ENCODE measurements around the gene SLC26A11.
"Not testable (repeated sequence)": the region's sequence is repeated elsewhere in the genome, so short reads cannot be mapped to it uniquely, and the experiment has no call there.

SLC26A11 gene

DNA sequence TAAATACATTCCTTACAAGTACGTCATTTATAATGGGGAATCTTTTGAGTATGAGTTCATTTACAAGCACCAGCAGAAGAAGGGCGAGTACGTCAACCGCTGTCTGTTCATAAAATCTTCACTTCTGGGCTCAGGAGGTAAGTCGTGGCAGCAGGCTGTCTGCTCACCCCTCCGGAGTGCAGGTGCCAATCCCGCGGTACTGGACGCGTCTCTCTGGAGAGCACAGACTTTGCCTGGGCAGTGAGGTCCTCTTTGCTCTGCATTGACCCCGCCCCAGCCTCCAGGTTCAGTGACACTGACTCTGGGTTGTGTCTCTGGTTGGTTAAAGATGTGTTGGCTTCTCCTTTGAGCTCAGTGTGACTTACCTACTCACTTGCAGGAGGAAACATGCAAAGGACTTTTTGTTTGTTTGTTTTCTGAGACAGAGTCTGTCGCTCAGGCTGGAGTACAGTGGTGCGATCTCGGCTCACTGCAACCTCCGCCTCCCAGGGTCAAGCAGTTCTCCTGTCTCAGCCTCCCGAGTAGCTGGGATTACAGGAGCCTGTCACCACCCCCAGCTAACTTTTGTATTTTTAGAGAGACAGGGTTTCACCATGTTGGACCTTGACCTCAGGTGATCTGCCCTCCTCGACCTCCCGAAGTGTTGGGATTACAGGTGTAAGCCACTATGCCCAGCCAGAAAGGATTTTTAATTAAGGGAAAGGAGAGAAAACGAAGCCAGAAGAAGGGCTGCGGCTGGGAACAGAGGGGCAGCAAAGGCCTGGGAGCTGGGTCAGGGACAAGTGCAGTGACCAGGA, 71.7 kb downstream of the SLC26A11 start:
- H3K36me3 Mint-ChIP-seq = peaks cover 51 to 52% of the 10 kb centered on the region in 2 donors
- no peak for ATAC-seq (replicated peaks)
- H3K27ac Mint-ChIP-seq = peak overlapping the region; percentile 71
- no peak overlapping the region for H3K4me3 Mint-ChIP-seq
- H3K4me1 Mint-ChIP-seq = peaks cover 3 to 12% of the 10 kb centered on the region in 2 donors
- H3K27me3 Mint-ChIP-seq = no peaks in the 10 kb centered on the region
- no peak for DNase-seq
- H3K9me3 Mint-ChIP-seq = no peaks in the 10 kb centered on the region

DNA sequence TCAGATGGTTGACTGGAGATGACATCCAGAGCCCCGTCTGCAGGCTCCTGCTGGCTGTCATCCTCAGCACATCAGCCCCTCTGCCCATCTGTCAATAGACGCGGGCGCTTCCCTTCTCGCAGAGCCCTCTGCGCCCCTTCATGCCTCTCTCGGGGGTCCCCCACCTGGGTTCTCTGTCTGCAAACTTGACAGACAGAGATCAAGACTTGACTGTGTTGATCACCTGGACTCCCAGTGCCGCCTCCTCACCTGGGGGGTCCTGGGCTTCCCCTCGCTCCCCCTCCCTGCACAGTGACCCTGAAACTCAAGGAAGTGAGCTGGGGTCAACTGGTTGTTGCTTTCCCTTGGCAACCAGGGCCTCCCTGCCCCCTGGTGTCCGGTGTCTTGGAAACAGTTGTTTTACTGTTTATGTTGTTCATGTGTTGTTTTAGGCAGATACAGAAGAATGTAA, 72.3 kb downstream of the SLC26A11 start:
- Mint-ChIP-seq H3K9me3 (no peaks in the 10 kb centered on the region), H3K27ac (peak overlapping the region; percentile 71), H3K36me3 (peaks cover 48 to 51% of the 10 kb centered on the region in 2 donors), H3K27me3 (no peaks in the 10 kb centered on the region), H3K4me1 (peaks cover 3 to 12% of the 10 kb centered on the region in 2 donors), H3K4me3 (no peak overlapping the region)
- DNase-seq = no peak
- no peak for ATAC-seq (replicated peaks)

DNA sequence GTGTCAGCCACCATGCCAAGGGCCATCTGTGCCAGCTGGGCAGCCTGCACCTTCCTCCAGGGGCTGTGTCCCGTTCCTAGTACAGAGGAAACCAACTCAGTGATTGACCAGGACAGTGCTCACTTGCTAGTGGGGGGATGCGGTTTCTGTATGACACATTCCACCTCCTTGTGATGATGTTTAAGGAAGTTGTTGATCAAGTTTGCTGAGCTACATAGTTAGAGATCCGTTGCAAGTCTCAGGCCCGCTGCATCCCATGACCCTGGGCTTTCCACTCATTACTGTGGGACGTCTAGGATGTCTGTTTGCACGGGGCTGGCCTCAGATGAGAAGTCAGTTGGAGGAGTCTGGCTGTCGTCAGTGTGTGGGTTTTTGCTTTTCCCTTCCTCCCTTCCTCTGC, 74.0 kb downstream of the SLC26A11 start:
- H3K9me3 Mint-ChIP-seq = no peaks in the 10 kb centered on the region
- H3K36me3 Mint-ChIP-seq = peaks cover 47 to 53% of the 10 kb centered on the region in 2 donors
- H3K4me1 Mint-ChIP-seq = peaks cover 3 to 6% of the 10 kb centered on the region in 2 donors
- ATAC-seq (replicated peaks) = no peak
- H3K27ac Mint-ChIP-seq = no peak overlapping the region
- no peak for DNase-seq
- H3K4me3 Mint-ChIP-seq = no peak overlapping the region
- no peaks in the 10 kb centered on the region for H3K27me3 Mint-ChIP-seq

DNA sequence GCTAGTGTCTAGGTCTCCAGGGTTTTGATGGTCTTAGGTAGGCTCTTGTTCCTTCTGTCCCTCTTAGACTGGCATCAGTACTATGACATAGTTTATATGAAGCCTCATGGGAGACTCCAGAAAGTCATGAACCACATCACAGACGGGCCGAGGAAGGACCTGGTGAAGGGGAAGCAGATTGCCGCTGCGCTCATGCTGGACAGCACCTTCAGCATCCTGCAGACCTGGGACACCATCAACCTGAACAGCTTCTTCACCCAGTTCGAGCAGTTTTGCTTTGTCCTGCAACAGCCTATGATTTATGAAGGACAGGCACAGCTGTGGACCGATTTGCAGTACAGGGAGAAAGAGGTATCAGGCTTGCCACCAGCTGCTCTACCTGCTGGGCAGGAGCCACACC, 74.4 kb downstream of the SLC26A11 start:
- no peak for ATAC-seq (replicated peaks)
- Mint-ChIP-seq H3K9me3 (peaks cover 0 to 2% of the 10 kb centered on the region in 2 donors), H3K4me1 (peaks cover under 1 to 1% of the 10 kb centered on the region in 2 donors), H3K27ac (no peak overlapping the region), H3K27me3 (no peaks in the 10 kb centered on the region), H3K36me3 (peaks cover 48 to 52% of the 10 kb centered on the region in 2 donors), H3K4me3 (no peak overlapping the region)
- no peak for DNase-seq

DNA sequence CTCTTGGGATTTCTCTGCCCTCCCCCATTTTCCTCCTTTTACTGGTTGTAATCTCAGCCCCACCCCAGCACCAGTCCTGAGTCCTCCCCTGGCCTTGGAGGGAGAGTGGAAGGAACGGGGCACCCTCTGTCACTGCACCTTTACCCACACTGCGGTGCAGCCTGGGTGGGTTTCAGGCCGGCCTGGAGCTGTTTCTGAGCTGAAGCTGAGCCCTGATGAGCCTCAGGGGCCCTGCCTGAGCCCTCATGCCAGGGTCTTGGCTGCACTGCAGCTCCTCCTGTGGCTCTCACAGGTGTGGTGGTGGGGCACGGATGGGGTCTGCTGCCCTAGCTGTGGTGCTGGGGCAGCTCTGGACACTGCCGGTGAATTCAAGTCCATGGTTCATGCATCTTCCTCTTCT, 74.9 kb downstream of the SLC26A11 start:
- no peaks in the 10 kb centered on the region for H3K4me1 Mint-ChIP-seq
- no peak overlapping the region for H3K27ac Mint-ChIP-seq
- peaks cover 49 to 52% of the 10 kb centered on the region in 2 donors for H3K36me3 Mint-ChIP-seq
- DNase-seq = no peak
- no peaks in the 10 kb centered on the region for H3K27me3 Mint-ChIP-seq
- H3K9me3 Mint-ChIP-seq = peaks cover 0 to 3% of the 10 kb centered on the region in 2 donors
- no peak overlapping the region for H3K4me3 Mint-ChIP-seq
- ATAC-seq (replicated peaks) = no peak

DNA sequence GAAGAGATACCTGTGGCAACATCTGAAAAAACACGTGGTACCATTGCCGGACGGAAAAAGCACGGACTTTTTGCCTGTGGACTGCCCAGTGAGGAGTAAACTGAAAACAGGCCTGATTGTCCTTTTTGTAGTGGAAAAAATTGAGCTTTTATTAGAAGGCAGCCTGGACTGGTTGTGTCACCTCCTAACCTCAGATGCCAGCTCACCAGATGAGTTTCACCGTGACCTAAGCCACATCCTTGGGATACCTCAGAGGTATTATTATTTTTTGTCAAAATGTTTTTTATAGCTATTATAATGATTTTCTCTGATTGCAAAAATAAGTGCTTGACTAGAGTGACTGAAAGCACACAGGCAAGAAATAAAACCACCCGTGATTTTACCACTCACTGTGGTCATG, 75.3 kb downstream of the SLC26A11 start:
- ATAC-seq (replicated peaks) = no peak

DNA sequence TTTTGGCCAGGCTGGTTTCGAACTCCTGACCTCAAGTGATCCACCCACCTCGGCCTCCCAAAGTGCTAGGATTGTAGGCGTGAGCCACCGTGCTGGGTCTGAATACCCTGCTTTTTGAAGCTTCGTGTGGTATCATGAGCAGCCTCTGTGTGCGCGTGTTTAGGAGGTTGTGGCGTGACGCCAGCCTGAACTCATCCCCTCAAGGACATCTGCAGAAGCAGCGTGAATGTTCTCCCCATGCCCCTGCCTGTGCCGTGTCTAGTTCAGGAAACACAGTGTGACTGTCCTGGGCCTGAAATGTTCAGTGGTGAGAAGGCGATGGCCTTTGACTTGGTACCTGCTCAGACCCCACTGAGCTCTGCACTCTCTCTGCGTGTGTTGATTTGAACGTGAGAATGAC, 76.0 kb downstream of the SLC26A11 start:
- ATAC-seq (replicated peaks) = no peak
- DNase-seq = no peak
- Mint-ChIP-seq H3K4me1 (no peaks in the 10 kb centered on the region), H3K36me3 (peaks cover 54 to 56% of the 10 kb centered on the region in 2 donors), H3K27me3 (no peaks in the 10 kb centered on the region), H3K4me3 (no peak overlapping the region), H3K27ac (no peak overlapping the region), H3K9me3 (peaks cover 0 to 7% of the 10 kb centered on the region in 2 donors)

More for the DNA sequence above, 75.3 kb downstream of the SLC26A11 start:
- Mint-ChIP-seq H3K27me3 (no peaks in the 10 kb centered on the region), H3K36me3 (peaks cover 49 to 52% of the 10 kb centered on the region in 2 donors), H3K4me1 (no peaks in the 10 kb centered on the region), H3K27ac (no peak overlapping the region), H3K9me3 (peaks cover 0 to 3% of the 10 kb centered on the region in 2 donors), H3K4me3 (no peak overlapping the region)
- no peak for DNase-seq

DNA sequence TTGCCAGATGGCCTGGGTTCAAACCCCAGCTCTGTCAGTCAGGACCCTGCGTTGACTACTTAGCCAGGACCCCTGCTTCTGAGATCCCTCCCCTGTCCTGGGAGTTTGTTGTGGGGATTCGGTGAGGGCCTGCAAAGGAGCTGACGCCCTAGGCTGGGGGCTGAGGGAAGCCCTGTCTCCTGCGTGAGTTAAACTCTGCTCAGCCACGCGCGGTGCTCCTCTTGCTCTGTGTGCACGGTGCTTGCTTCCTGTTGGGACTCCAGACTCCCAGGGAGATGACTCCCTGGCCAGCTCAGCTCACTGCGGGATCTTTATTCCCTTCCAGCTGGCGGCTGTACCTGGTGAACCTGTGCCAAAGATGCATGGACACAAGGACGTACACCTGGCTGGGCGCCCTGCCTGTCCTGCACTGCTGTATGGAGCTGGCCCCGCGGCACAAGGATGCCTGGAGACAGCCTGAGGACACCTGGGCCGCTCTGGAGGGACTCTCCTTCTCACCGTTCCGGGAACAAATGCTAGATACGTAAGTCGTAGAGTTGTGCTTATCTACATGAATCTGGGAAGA, 77.9 kb downstream of the SLC26A11 start:
- Mint-ChIP-seq H3K9me3 (peaks cover 4 to 12% of the 10 kb centered on the region in 2 donors), H3K27ac (peak overlapping the region; percentile 31)

DNA sequence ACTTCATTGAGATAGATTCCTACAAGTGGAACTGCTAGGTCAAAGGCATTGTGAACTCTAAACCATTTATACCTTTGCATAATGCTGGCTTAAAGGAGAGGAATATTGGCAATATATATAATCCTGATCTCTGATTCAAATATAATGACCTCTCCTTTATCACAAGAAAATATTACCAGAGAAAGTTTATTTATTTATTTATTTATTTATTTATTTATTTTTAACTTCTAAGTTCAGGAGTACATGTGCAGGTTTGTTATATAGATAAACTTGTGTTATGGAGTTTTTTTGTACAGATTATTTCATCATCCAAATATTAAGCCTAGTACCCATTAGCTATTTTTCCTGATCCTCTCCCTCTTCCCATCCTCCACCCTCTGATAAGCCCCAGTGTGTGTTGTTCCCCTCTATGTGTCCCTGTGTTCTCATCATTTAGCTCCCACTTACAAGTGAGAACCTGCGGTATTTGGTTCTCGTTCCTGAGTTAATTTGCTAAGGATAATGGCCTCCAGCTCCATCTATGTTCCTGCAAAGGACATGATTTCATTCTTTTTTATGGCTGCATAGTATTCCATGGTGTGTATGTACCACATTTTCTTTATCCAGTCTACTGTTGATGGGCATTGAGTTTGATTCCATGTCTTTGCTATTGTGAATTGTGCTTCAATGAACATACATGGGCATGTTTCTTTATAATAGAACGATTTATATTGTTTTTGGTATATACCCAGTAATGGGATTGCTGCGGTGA, 79.3 kb downstream of the SLC26A11 start:
- H3K36me3 Mint-ChIP-seq = peaks cover 67 to 73% of the 10 kb centered on the region in 2 donors
- H3K27ac Mint-ChIP-seq; H3K27me3 Mint-ChIP-seq; H3K4me1 Mint-ChIP-seq; ATAC-seq (replicated peaks); DNase-seq; H3K4me3 Mint-ChIP-seq: not testable (repeated sequence)
- peaks cover 4 to 15% of the 10 kb centered on the region in 2 donors for H3K9me3 Mint-ChIP-seq

More for the DNA sequence above, 77.9 kb downstream of the SLC26A11 start:
- ATAC-seq (replicated peaks) (no peak), DNase-seq (no peak)
- Mint-ChIP-seq H3K36me3 (peaks cover 63 to 68% of the 10 kb centered on the region in 2 donors), H3K4me3 (no peak overlapping the region), H3K4me1 (peaks cover 0 to 4% of the 10 kb centered on the region in 2 donors), H3K27me3 (no peaks in the 10 kb centered on the region)

DNA sequence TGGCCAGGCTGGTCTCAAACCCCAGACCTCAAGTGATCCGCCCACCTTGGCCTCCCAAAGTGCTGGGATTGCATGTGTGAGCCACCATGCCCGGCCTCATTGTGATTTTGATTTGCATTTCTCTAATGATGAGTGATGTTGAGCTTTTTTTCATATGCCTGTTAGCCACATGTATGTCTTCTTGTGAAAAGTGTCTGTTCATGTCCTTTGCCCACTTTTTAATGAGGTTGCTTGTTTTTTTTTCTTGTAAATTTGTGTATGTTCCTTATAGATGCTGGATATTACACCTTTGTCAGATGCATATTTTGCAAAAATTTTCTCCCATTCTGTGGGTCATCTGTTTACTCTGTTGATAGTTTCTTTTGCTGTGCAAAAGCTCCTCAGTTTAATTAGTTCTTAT, 80.5 kb downstream of the SLC26A11 start:
- not testable (repeated sequence) for H3K4me3 Mint-ChIP-seq; H3K4me1 Mint-ChIP-seq; H3K27me3 Mint-ChIP-seq; H3K27ac Mint-ChIP-seq; ATAC-seq (replicated peaks); DNase-seq
- Mint-ChIP-seq H3K36me3 (peaks cover 72 to 75% of the 10 kb centered on the region in 2 donors), H3K9me3 (peaks cover 8 to 17% of the 10 kb centered on the region in 2 donors)
